Stimulated activated naive B cell treated with anti-CD40 and anti-IgM and Interleukin-4, amounts not matched to agents 10 μg/mL and 1 μg/mL and 100 μg/mL, for 72 hours (primary cell): ENCODE results near the gene ZNF821.

ENCODE experiments used
- ATAC-seq, 2 donors: fragments of 150-1000 bp; cut with Tn5 transposase; replicated peaks; 2 replicates each; pipeline ENCODE4 v1.10.0; 2021; ENCODE audit warnings: moderate library complexity in 1 of 2
- DNase-seq: peaks from one replicate; pipeline ENCODE4 v3.0.0; 2021
- H3K27ac Mint-ChIP-seq: one replicate; pipeline ENCODE4 v1.8.0; 2022; ENCODE audit warnings: mild to moderate bottlenecking, mixed read lengths
- H3K27me3 Mint-ChIP-seq, 2 donors: one replicate each; pipeline ENCODE4 v1.8.0; 2022; ENCODE audit warnings: mixed read lengths in 2 of 2
- H3K36me3 Mint-ChIP-seq, 2 donors: one replicate each; pipeline ENCODE4 v1.8.0; 2022; ENCODE audit warnings: mixed read lengths in 2 of 2, mild to moderate bottlenecking in 1 of 2
- H3K4me1 Mint-ChIP-seq, 2 donors: one replicate each; pipeline ENCODE4 v1.8.0; 2022; ENCODE audit warnings: mixed read lengths in 2 of 2, mild to moderate bottlenecking in 1 of 2
- H3K4me3 Mint-ChIP-seq, 2 donors: one replicate each; pipeline ENCODE4 v1.8.0; 2022; ENCODE audit warnings: mild to moderate bottlenecking in 2 of 2, mixed read lengths in 2 of 2, moderate library complexity in 1 of 2
- H3K9me3 Mint-ChIP-seq, 2 donors: one replicate each; pipeline ENCODE4 v1.8.0; 2022; ENCODE audit warnings: mixed read lengths in 2 of 2, mild to moderate bottlenecking in 1 of 2

ZNF821 gene

DNA sequence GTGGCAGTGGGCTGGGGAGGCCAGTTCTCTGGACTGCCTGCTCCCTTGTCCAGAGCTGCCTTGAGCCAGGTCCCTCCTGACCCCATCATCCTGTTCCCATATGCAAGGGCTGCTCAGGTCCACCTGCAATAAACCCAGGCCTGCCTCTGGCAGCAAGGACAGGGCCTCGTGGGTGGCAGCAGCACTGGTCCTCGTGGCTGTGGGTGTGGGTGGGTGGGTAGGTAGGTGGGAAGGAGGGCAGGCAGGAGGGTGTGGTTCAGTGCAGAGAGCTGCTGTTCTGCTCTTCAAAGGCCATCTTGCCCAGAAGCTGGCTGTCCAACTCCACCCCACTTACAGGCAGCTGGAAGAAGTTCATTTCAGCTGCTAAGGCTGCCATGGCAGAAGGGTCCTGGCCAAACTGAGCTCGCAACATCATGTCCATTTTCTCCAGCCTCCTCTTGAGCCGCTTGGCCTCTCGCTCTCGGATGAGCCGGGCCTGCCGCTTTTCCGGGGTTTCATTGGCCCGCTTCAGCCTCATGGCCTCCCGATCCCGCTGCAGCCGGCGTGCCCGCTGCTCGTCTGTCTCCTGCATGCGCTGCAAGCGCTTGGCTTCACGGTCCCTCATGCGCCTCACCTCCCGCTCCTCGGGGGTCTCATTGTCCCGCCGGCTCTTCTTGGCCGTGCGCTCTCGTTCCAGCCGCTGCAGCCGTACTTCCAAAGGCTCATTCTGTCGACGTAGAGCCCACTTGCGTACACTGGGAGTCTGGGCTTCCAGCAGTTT, 24.0 kb downstream of the ZNF821 start:
- peaks cover 16 to 19% of the 10 kb centered on the region in 2 donors for H3K4me1 Mint-ChIP-seq
- H3K27me3 Mint-ChIP-seq = no peaks in the 10 kb centered on the region
- ATAC-seq (no peak), DNase-seq (no peak)
- H3K27ac Mint-ChIP-seq = peak overlapping the region; percentile 66
- no peak overlapping the region for H3K4me3 Mint-ChIP-seq
- H3K9me3 Mint-ChIP-seq = no peaks in the 10 kb centered on the region
- peaks cover 24 to 41% of the 10 kb centered on the region in 2 donors for H3K36me3 Mint-ChIP-seq

GRCh38 chr16:71855937-71856662, 27.9 kb downstream of the ZNF821 start:
- ATAC-seq (no peak), DNase-seq (no peak)
- no peaks in the 10 kb centered on the region for H3K27me3 Mint-ChIP-seq
- H3K36me3 Mint-ChIP-seq = peaks cover 42 to 60% of the 10 kb centered on the region in 2 donors
- H3K9me3 Mint-ChIP-seq = no peaks in the 10 kb centered on the region
- no peak overlapping the region for H3K4me3 Mint-ChIP-seq
- H3K4me1 Mint-ChIP-seq = peaks cover 43 to 56% of the 10 kb centered on the region in 2 donors
- H3K27ac Mint-ChIP-seq = no peak overlapping the region

- Mint-ChIP-seq H3K27me3 (no peaks in the 10 kb centered on the region), H3K4me3 (no peak overlapping the region), H3K36me3 (peaks cover 43 to 70% of the 10 kb centered on the region in 2 donors), H3K27ac (no peak overlapping the region), H3K9me3 (no peaks in the 10 kb centered on the region), H3K4me1 (peaks cover 45 to 56% of the 10 kb centered on the region in 2 donors)
- DNase-seq (no peak), ATAC-seq (no peak)
These were observed 29.5 kb downstream of the ZNF821 start for GRCh38 chr16:71854369-71854948.

- Mint-ChIP-seq H3K27me3 (no peaks in the 10 kb centered on the region), H3K27ac (peak overlapping the region; percentile 71), H3K4me1 (peaks cover 50 to 59% of the 10 kb centered on the region in 2 donors), H3K9me3 (no peaks in the 10 kb centered on the region), H3K4me3 (peak overlapping the region; percentile 56 to 66), H3K36me3 (peaks cover 44 to 69% of the 10 kb centered on the region in 2 donors)
- peak; percentile 85 to 86 for ATAC-seq
- peak; percentile 23 for DNase-seq
These were observed 30.6 kb downstream of the ZNF821 start for GRCh38 chr16:71853413-71853812.

DNA sequence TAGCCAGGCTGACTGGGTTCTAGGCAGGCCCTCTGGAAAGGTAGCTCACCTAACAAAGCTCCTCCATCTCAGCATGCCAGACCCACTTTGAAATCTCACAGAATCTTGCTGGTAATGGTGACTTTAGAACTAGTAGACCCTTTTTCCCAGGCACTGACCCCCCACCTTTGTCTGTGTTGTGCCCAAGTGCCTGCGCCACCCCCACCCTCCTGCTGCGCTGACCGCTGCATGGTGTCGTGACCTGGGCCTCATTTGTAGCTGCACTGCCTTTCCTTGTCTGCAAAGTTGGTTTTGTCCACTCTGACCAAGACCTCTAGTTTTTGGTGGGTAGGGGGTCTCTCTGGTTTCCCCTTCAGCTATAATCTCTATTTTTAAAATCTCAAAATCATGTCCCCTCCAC, 31.4 kb downstream of the ZNF821 start:
- Mint-ChIP-seq H3K27me3 (no peaks in the 10 kb centered on the region), H3K9me3 (no peaks in the 10 kb centered on the region), H3K36me3 (peaks cover 46 to 70% of the 10 kb centered on the region in 2 donors), H3K27ac (peak overlapping the region; percentile 90), H3K4me1 (peaks cover 54 to 68% of the 10 kb centered on the region in 2 donors), H3K4me3 (no peak overlapping the region)
- ATAC-seq = no peak
- DNase-seq = no peak

- Mint-ChIP-seq H3K36me3 (peaks cover 42 to 66% of the 10 kb centered on the region in 2 donors), H3K27ac (peak overlapping the region; percentile 37), H3K4me1 (peaks cover 55 to 68% of the 10 kb centered on the region in 2 donors)
These were observed 31.8 kb downstream of the ZNF821 start for GRCh38 chr16:71852158-71852557.

GRCh38 chr16:71851746-71852145, 32.2 kb downstream of the ZNF821 start:
- peaks cover 42 to 66% of the 10 kb centered on the region in 2 donors for H3K36me3 Mint-ChIP-seq
- peaks cover 57 to 69% of the 10 kb centered on the region in 2 donors for H3K4me1 Mint-ChIP-seq
- H3K27me3 Mint-ChIP-seq = no peaks in the 10 kb centered on the region
- peak overlapping the region; percentile 37 for H3K27ac Mint-ChIP-seq
- no peaks in the 10 kb centered on the region for H3K9me3 Mint-ChIP-seq
- DNase-seq = no peak
- no peak for ATAC-seq
- no peak overlapping the region for H3K4me3 Mint-ChIP-seq

More at GRCh38 chr16:71852158-71852557, 31.8 kb downstream of the ZNF821 start:
- DNase-seq = no peak
- no peaks in the 10 kb centered on the region for H3K27me3 Mint-ChIP-seq
- no peaks in the 10 kb centered on the region for H3K9me3 Mint-ChIP-seq
- no peak for ATAC-seq
- H3K4me3 Mint-ChIP-seq = no peak overlapping the region

GRCh38 chr16:71848622-71849021, 35.4 kb downstream of the ZNF821 start:
- DNase-seq = no peak
- no peak for ATAC-seq
- Mint-ChIP-seq H3K9me3 (no peaks in the 10 kb centered on the region), H3K4me3 (no peak overlapping the region), H3K27me3 (no peaks in the 10 kb centered on the region), H3K27ac (no peak overlapping the region), H3K36me3 (peaks cover 30 to 49% of the 10 kb centered on the region in 2 donors), H3K4me1 (peaks cover 44 to 64% of the 10 kb centered on the region in 2 donors)

DNA sequence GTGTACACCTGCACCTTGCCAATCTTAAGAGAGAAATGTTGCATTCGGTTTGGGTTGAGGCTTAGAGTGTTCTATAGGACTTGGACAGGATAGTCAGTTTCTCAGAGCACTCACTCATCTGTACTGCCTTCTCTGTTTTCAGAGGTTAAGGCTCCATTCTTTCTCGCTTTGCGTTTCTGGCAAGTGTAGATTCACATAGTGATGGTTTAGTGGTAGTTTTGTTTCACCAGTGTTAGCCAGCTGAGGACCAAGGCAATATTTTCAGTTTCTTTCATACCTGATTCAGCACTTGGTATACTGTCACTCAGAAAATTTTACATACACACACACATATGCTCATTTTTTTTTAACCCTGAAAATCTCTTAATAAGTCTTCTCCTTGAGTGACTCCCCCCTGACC, 36.9 kb downstream of the ZNF821 start:
- no peak for DNase-seq
- Mint-ChIP-seq H3K27ac (peak overlapping the region; percentile 99), H3K4me1 (peaks cover 42 to 61% of the 10 kb centered on the region in 2 donors), H3K9me3 (no peaks in the 10 kb centered on the region), H3K4me3 (peak overlapping the region; percentile 92 to 94), H3K27me3 (no peaks in the 10 kb centered on the region), H3K36me3 (peaks cover 22 to 36% of the 10 kb centered on the region in 2 donors)
- ATAC-seq = no peak

DNA sequence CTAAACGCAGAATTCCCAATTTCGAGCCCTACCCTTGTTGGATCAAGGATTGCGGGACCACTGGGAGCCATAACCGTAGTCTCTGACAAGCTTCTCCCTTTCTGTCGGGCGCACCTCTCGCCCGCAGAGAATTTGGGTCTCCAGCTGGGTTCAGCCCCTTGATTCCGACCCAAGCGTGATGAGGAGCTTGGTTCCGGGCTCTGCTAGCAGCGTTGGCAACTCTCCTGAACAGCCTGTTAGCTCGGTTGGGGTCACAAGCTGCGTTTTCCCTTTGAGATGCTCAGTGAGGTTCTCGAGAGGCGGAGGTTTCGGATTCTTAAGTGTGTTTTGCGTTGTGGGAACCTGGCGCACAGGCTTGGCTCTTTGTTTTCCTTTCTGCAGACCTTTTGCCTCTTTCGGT, 37.6 kb downstream of the ZNF821 start:
- DNase-seq (no peak), ATAC-seq (no peak)
- H3K4me3 Mint-ChIP-seq = peak overlapping the region; percentile 92 to 94
- no peaks in the 10 kb centered on the region for H3K9me3 Mint-ChIP-seq
- peaks cover 19 to 30% of the 10 kb centered on the region in 2 donors for H3K36me3 Mint-ChIP-seq
- peak overlapping the region; percentile 99 for H3K27ac Mint-ChIP-seq
- H3K4me1 Mint-ChIP-seq = peaks cover 40 to 58% of the 10 kb centered on the region in 2 donors
- no peaks in the 10 kb centered on the region for H3K27me3 Mint-ChIP-seq

DNA sequence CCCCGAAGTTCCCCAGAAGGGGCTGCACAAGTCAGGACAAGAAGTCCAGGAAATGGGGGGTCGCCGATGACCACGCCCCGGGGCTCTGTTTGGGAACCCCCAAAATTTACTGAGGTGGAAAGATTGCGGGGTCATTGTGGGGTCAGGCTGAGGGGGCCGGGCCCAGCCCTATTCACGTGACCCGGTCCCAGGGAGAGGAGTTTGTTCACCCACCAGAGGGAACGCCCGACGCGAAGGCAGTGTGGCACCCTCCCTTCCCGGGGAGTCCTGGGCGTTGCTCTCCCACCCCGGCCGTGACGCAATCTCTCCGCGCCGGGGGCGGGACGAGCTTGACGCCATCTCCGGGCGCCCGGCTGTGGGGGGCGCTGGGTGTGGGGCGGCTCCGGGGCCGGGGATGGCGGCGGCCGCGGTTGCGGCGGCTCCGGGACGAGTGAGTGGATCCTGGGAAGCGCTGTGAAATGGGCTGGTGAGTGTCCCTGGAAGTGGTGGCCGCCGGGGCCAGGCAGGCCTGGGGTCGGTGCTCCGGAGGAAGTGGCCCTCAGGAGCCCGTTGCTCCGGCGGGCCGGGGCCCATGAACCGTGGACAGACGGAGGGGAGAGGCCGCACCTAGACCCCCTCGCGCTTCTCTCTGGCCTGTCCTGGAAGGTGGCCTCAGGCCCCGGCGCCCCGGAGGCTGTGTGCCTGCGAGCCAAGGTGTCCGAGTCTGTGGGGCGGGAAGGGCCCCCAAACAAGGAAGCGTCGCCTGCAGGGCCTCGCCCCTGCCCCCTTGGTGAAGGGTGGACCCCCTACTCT, 38.1 kb downstream of the ZNF821 start, which contains the start of gene ATXN1L:
ATXN1L (plus strand) TSS at position 338 of the 792 bp plus-strand sequence. CDS start 3,765 bp downstream, outside the sequence.
- Mint-ChIP-seq H3K36me3 (peaks cover 17 to 26% of the 10 kb centered on the region in 2 donors), H3K9me3 (no peaks in the 10 kb centered on the region), H3K4me1 (peaks cover 39 to 56% of the 10 kb centered on the region in 2 donors), H3K27ac (peak within 1 kb of the TSS; percentile 99), H3K27me3 (no peaks in the 10 kb centered on the region), H3K4me3 (peak within 1 kb of the TSS; percentile 92 to 94)
- ATAC-seq = peak; percentile 90 to 93
- peak; percentile 93 for DNase-seq

- Mint-ChIP-seq H3K27ac (peak overlapping the region; percentile 56), H3K27me3 (no peaks in the 10 kb centered on the region), H3K4me1 (peaks cover 34 to 55% of the 10 kb centered on the region in 2 donors), H3K4me3 (no peak overlapping the region), H3K36me3 (peaks cover 7% of the 10 kb centered on the region in 2 donors), H3K9me3 (no peaks in the 10 kb centered on the region)
- no peak for DNase-seq
- no peak for ATAC-seq
These were observed 40.4 kb downstream of the ZNF821 start for GRCh38 chr16:71843572-71843971.

GRCh38 chr16:71840052-71840451, 43.9 kb downstream of the ZNF821 start:
- Mint-ChIP-seq H3K36me3 (no peaks in the 10 kb centered on the region), H3K9me3 (no peaks in the 10 kb centered on the region), H3K4me1 (peaks cover 19 to 25% of the 10 kb centered on the region in 2 donors), H3K27me3 (no peaks in the 10 kb centered on the region), H3K27ac (no peak overlapping the region), H3K4me3 (no peak overlapping the region)
- DNase-seq (no peak), ATAC-seq (no peak)

DNA sequence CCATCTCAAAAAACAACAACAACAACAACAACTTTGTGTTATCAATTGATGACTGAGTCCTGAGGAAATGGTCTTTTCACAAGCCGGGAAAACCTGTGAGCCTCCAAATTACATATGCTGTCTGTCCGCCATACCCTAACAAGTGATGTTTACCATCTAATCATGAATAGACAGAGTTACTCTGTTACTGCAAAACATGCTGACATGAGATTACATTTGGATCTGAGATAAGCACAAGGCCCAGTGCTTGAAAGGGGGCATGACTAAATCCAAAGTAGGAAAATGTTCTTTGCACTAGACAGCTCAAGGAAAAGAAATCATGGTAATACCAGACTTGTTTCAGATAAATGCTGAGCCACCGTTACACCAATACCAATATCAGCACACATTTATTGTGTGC, 46.8 kb downstream of the ZNF821 start:
- no peak overlapping the region for H3K4me3 Mint-ChIP-seq
- no peaks in the 10 kb centered on the region for H3K36me3 Mint-ChIP-seq
- peaks cover 5% of the 10 kb centered on the region in 2 donors for H3K4me1 Mint-ChIP-seq
- no peaks in the 10 kb centered on the region for H3K9me3 Mint-ChIP-seq
- ATAC-seq (no peak), DNase-seq (no peak)
- no peaks in the 10 kb centered on the region for H3K27me3 Mint-ChIP-seq
- no peak overlapping the region for H3K27ac Mint-ChIP-seq
